Small intestine (tissue), 7 donors: ENCODE data around the gene LSR. TPM values are rescaled to one million over a fixed set of nuclear protein-coding genes. Genes with fewer than 3 reads are reported as not detected.
"Not testable (repeated sequence)": the region's sequence is repeated elsewhere in the genome, so short reads cannot be mapped to it uniquely, and the experiment has no call there.

Experiments used
- DNase-seq, 2 donors: peaks; one replicate each; pipeline versions ENCODE4 v3.0.0 to v3.0.0-alpha.2; 2013
- FAIRE-seq: peaks from 2 replicates; lab custom pipeline; 2012; peaks lifted over from hg19 to GRCh38; lab: Jason Lieb, UNC
- H3K27ac ChIP-seq, 3 donors: one replicate each; pipeline ENCODE4 v1.5.1; 2013; ENCODE audit warnings: low read length in 2 of 3, mild to moderate bottlenecking in 2 of 3, control low read depth in 1 of 3, inconsistent platforms in 1 of 3, low read depth in 1 of 3, moderate library complexity in 1 of 3
- H3K27me3 ChIP-seq, 3 donors: one replicate each; pipeline ENCODE4 v1.6.1; 2013; ENCODE audit warnings: low read length in 3 of 3, inconsistent platforms in 1 of 3; ENCODE audit not compliant: control insufficient read depth in 3 of 3, insufficient read depth in 3 of 3
- H3K36me3 ChIP-seq, 3 donors: one replicate each; pipeline ENCODE4 v1.6.1; 2013; ENCODE audit warnings: low read length in 3 of 3, inconsistent platforms in 1 of 3, low read depth in 1 of 3, mild to moderate bottlenecking in 1 of 3, moderate library complexity in 1 of 3; ENCODE audit not compliant: control insufficient read depth in 3 of 3, insufficient read depth in 2 of 3
- H3K4me1 ChIP-seq, 3 donors: one replicate each; pipeline ENCODE4 v1.6.1; 2013; ENCODE audit warnings: low read length in 2 of 3, inconsistent platforms in 1 of 3, low read depth in 1 of 3, mild to moderate bottlenecking in 1 of 3, moderate library complexity in 1 of 3; ENCODE audit not compliant: control insufficient read depth in 3 of 3, insufficient read depth in 2 of 3
- H3K4me3 ChIP-seq, 3 donors: one replicate each; pipeline ENCODE4 v1.5.1; 2013; ENCODE audit warnings: low read length in 3 of 3, control low read depth in 1 of 3, inconsistent platforms in 1 of 3, low read depth in 1 of 3, mild to moderate bottlenecking in 1 of 3, moderate library complexity in 1 of 3
- H3K9me3 ChIP-seq, 2 donors: one replicate each; pipeline ENCODE4 v1.6.1; 2013; ENCODE audit warnings: low read depth in 1 of 2, low read length in 1 of 2; ENCODE audit not compliant: control insufficient read depth in 2 of 2, insufficient read depth in 1 of 2
- WGBS, 3 donors: extraction: QIAGEN DNeasy Blood & Tissue Kit; methylation state at CpG; one replicate each; pipeline ENCODE4 v1.1.7; 2013; 5-methylcytosine and 5-hydroxymethylcytosine counted together
- polyA plus RNA-seq, 4 donors: library from polyadenylated mRNA; stranded (reverse) in 3 of 4; unstranded in 1 of 4; fragments of 200-250 nt in 3 of 4; fragments of 120-200 nt in 1 of 4; gene quantifications; one replicate each; pipeline versions ENCODE4 v1.2.1 to v1.2.3, GENCODE V29; 2013
- donor health status: healthy with polysubstance abuse.
- donor health status: control.
- donor health status: control.
- donor health status: Bipolar disorder and iron deficiency.
- donor health status: healthy.

LSR gene
- polyA plus RNA-seq, 4 donors: 51.6 to 136 (median 98.7) TPM

- DNase-seq: no peak
- 92 to 96% (median 92%) methylated on average over 8 of the region's 8 CpGs for WGBS, 3 donors
- no peaks in the 10 kb centered on the region for H3K36me3 ChIP-seq
- peaks cover 0 to 11% (median 0%) of the 10 kb centered on the region in 3 donors for H3K4me1 ChIP-seq
- no peak overlapping the region for H3K4me3 ChIP-seq
- H3K27ac ChIP-seq: no peak overlapping the region
- no peak for FAIRE-seq
- H3K27me3 ChIP-seq: no peaks in the 10 kb centered on the region
- no peaks in the 10 kb centered on the region for H3K9me3 ChIP-seq
These were observed 19.2 kb upstream of the LSR start for GRCh38 chr19:35229601-35230000.

DNA sequence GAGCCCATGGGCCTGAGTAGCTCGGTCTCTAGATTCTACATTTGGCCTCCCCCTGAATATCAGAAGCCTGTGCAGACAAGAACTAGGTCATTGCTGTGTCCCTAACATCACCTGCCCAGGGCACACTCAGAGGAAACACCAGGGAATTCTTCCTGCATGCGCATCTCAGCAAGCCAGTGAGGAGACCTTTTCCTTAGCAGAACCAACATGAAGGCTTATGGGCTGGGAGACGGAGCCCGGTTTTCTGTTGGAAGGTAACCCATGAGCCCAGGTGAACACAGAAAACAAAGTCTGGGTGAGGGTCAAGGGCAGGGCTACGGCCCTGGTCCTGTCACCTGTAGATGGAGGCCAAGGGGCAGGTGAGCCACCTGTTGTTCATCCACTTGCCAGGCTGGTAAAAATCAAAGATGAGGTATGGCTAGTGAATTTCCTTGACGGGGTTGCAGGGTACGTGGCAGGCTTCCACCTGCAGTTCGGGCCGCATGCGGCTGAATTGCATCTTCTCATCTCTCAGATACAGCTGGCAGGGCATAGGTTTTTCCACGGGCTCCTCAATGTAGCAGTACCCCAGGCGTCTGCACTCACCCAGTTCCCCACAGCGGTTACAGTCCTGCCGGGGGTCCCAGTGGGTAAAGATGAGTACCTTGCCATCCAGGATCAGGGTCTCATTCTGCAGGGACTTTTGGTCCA is 16.7 kb upstream of the LSR start:
- H3K36me3 ChIP-seq: no peaks in the 10 kb centered on the region
- H3K4me1 ChIP-seq: no peaks in the 10 kb centered on the region
- WGBS, 3 donors: 84 to 90% (median 85%) methylated on average over 14 of the region's 14 CpGs
- no peak overlapping the region for H3K4me3 ChIP-seq
- H3K27me3 ChIP-seq: no peaks in the 10 kb centered on the region
- no peak for FAIRE-seq
- no peak overlapping the region for H3K27ac ChIP-seq
- no peaks in the 10 kb centered on the region for H3K9me3 ChIP-seq
- no peak for DNase-seq

DNA sequence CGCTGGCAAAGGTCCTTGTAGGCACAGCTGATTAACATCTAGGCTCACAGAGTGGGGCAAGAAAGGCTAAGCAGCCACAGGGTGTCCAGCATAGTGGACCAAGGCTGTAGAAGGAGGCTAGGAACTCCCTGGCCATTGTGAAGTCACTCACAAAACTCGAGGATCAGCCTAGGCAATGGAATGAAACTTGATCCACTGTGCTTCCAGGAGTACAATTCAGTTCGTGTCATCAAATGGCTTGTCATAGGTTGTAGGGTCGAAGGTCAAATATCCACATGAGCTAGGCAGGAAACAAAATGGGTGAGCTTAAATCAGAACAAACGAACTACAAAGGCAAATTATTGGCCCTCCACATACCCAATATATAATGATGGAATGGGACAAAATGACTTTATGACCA is 15.9 kb upstream of the LSR start:
- Histone ChIP-seq H3K36me3 (no peaks in the 10 kb centered on the region), H3K4me1 (no peaks in the 10 kb centered on the region), H3K27ac (no peak overlapping the region), H3K4me3 (no peak overlapping the region), H3K9me3 (no peaks in the 10 kb centered on the region), H3K27me3 (no peaks in the 10 kb centered on the region)
- 31 to 56% (median 42%) methylated on average over 5 of the region's 5 CpGs for WGBS, 3 donors
- FAIRE-seq (no peak), DNase-seq (peak in 1 of 2 donors; percentile 19)

GRCh38 chr19:35236638-35237400 is 12.0 kb upstream of the LSR start:
- H3K4me3 ChIP-seq: no peak overlapping the region
- H3K36me3 ChIP-seq: no peaks in the 10 kb centered on the region
- H3K27ac ChIP-seq: no peak overlapping the region
- DNase-seq: peak; percentile 17 to 33
- H3K27me3 ChIP-seq: no peaks in the 10 kb centered on the region
- peaks cover 0 to 3% of the 10 kb centered on the region in 2 donors for H3K9me3 ChIP-seq
- no peaks in the 10 kb centered on the region for H3K4me1 ChIP-seq
- no peak for FAIRE-seq
- 75 to 78% (median 75%) methylated on average over 6 of the region's 6 CpGs for WGBS, 3 donors

DNA sequence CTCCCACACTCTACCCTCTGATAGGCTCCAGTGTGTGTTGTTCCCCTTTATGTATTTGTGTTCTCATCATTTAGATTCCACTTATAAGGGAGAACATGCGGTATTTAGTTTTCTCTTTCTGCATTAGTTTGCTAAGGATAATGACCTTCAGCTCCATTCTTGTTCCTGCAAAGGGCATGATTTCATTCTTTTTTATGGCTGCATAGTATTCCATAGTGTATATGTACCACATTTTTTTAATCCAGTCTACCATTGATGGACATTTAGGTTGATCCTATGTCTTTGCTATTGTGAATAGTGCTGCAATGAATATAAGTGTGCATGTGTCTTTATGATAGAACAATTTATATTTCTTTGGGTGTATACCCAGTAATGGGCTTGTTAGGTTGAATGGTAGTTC is 9.2 kb upstream of the LSR start:
- not testable (repeated sequence) for H3K9me3 ChIP-seq, FAIRE-seq, H3K4me1 ChIP-seq, H3K36me3 ChIP-seq, DNase-seq, H3K27me3 ChIP-seq, H3K4me3 ChIP-seq
- H3K27ac ChIP-seq: peak overlapping the region in 1 of 3 donors; percentile 85
- WGBS, 3 donors: 86 to 96% (median 87%) methylated on average over 1 of the region's 1 CpG

- Histone ChIP-seq H3K36me3 (no peaks in the 10 kb centered on the region), H3K4me1 (no peaks in the 10 kb centered on the region), H3K4me3 (no peak overlapping the region), H3K9me3 (peaks cover 0 to 3% of the 10 kb centered on the region in 2 donors), H3K27ac (peak overlapping the region in 1 of 3 donors; percentile 85), H3K27me3 (peaks cover 0 to 2% (median 0%) of the 10 kb centered on the region in 3 donors)
- WGBS, 3 donors: 65 to 80% (median 71%) methylated on average over 1 of the region's 1 CpG
- DNase-seq: no peak
- no peak for FAIRE-seq
These were observed 8.5 kb upstream of the LSR start for GRCh38 chr19:35240327-35240726.

DNA sequence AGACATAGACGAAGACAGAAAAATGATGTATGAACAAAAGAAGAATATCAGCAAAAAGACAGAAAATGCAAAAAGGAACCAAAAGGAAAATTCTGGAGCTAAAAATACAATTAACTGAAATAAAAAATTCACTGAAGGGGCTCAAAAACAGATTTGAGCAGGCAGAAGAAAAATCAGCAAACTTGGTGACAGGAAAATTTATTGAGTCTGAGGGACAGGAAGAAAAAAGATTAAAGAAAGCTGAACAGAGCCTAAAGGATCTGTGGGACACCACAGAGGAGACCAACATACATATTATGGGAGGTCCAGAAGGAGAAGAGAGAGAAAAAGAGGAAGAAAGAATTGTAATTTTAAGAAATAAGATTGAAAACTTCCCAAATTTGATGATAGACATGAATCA is 7.4 kb upstream of the LSR start:
- 81 to 100% (median 95%) methylated on average over 1 of the region's 1 CpG for WGBS, 3 donors
- no peak overlapping the region for H3K27ac ChIP-seq
- DNase-seq (no peak), FAIRE-seq (no peak)
- peaks cover 0 to 3% of the 10 kb centered on the region in 2 donors for H3K9me3 ChIP-seq
- no peak overlapping the region for H3K4me3 ChIP-seq
- no peaks in the 10 kb centered on the region for H3K4me1 ChIP-seq
- no peaks in the 10 kb centered on the region for H3K36me3 ChIP-seq
- H3K27me3 ChIP-seq: peaks cover 0 to 2% (median 0%) of the 10 kb centered on the region in 3 donors

DNA sequence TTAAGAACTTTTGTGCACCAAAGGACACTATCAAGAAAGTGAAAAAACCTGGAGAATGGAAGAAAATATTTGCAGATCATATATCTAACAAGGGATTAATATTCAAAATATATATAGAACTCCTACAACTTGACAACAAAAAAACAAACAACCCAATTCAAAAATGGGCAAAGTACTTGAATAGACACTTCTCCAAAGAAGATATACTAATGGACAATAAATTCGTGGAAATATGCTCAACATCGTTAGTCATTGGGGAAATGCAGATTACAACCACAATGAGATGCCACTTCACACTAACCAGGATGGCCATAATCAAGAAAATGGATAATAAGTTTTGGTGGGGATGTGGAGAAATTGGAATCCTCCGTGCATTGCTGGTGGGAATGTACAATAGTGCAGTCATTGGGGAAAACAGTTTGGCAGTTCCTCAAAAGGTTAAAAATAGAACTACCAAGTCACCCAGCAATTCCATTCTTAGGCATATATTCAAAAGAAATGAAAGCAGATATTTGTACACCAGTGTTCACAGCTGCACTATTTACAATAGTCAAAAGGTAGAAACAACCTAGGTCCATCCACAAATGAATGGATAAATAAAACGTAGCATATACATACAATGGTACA is 2.2 kb upstream of the LSR start:
- DNase-seq (no peak), FAIRE-seq (no peak)
- peaks cover 0 to 2% (median 0%) of the 10 kb centered on the region in 3 donors for H3K27me3 ChIP-seq
- peaks cover 0 to 18% (median 0%) of the 10 kb centered on the region in 3 donors for H3K4me1 ChIP-seq
- H3K36me3 ChIP-seq: peaks cover 0 to 14% (median 4%) of the 10 kb centered on the region in 3 donors
- H3K27ac ChIP-seq: no peak overlapping the region
- no peaks in the 10 kb centered on the region for H3K9me3 ChIP-seq
- H3K4me3 ChIP-seq: no peak overlapping the region
- 79 to 87% (median 81%) methylated on average over 4 of the region's 4 CpGs for WGBS, 3 donors
